Measurements from ENCODE around the gene GPSM3.

DNA sequence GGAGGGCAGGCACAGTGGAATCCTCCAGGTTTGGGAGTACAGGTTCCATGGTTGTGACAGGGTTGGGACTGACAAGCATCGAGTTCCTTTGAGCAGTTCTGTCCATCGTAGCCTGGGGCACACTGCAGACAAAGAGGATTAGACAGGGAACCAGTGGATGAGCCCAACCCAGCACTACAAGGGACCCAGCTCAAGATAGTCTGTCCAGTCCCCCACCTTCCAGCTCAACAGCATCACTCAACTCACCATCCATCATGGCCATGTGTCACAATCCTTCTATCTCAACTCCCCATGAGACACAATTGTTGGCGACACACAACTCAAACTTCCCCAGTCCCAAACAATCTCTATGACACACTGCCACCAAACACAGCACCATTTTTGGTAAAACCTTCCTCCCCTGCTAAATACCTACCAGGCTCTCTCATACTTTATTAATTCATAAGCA is 11.8 kb upstream of the GPSM3 start:
- no peak for TF ChIP-seq TAF1 (IDR thresholded peaks at IDR 0.05; ENCODE audit: borderline replicate concordance, insufficient read depth, low read length)
- no peak for TF ChIP-seq POLR2AphosphoS5 (IDR thresholded peaks at IDR 0.05; ENCODE audit: low read depth, low read length)

All from PFSK-1 (cell line).